Measurements from ENCODE around the gene CADM2.
A peak's percentile ranks its signal among the peaks of the same experiment; 100 is the strongest.

CADM2 gene

GRCh38 chr3:85584779-85585356, 626.1 kb downstream of the CADM2 start:
- no peak for DNase-seq (ENCODE audit: low read depth)
- no peak for TF ChIP-seq CTCF (conservative IDR thresholded peaks at IDR 0.05; ENCODE audit: low read depth, low read length)
- H3K4me3 ChIP-seq (ENCODE audit: low read length), result no peak overlapping the region

- DNase-seq (ENCODE audit: low read depth), result no peak
- no peak overlapping the region for H3K4me3 ChIP-seq (ENCODE audit: low read length)
- no peak for TF ChIP-seq CTCF (conservative IDR thresholded peaks at IDR 0.05; ENCODE audit: low read depth, low read length)
Observed at GRCh38 chr3:85586018-85586417, 627.2 kb downstream of the CADM2 start.

- DNase-seq (ENCODE audit: low read depth), result no peak
- TF ChIP-seq CTCF (conservative IDR thresholded peaks at IDR 0.05; ENCODE audit: low read depth, low read length), result no peak
- H3K4me3 ChIP-seq (ENCODE audit: low read length), result no peak overlapping the region
Observed at GRCh38 chr3:85589145-85589544, 630.4 kb downstream of the CADM2 start.

- no peak overlapping the region for H3K4me3 ChIP-seq (ENCODE audit: low read length)
- DNase-seq (ENCODE audit: low read depth), result no peak
- no peak for TF ChIP-seq CTCF (conservative IDR thresholded peaks at IDR 0.05; ENCODE audit: low read depth, low read length)
Observed at GRCh38 chr3:85591451-85591850, 632.7 kb downstream of the CADM2 start.

- no peak overlapping the region for H3K4me3 ChIP-seq (ENCODE audit: low read length)
- TF ChIP-seq CTCF (conservative IDR thresholded peaks at IDR 0.05; ENCODE audit: low read depth, low read length), result no peak
- DNase-seq (ENCODE audit: low read depth), result no peak
Observed at GRCh38 chr3:85592256-85592655, 633.5 kb downstream of the CADM2 start.

- TF ChIP-seq CTCF (conservative IDR thresholded peaks at IDR 0.05; ENCODE audit: low read depth, low read length), result no peak
- no peak overlapping the region for H3K4me3 ChIP-seq (ENCODE audit: low read length)
- DNase-seq (ENCODE audit: low read depth), result peak; percentile 34
Observed at GRCh38 chr3:85594676-85595075, 635.9 kb downstream of the CADM2 start.

GRCh38 chr3:85603378-85603777, 644.6 kb downstream of the CADM2 start:
- no peak for TF ChIP-seq CTCF (conservative IDR thresholded peaks at IDR 0.05; ENCODE audit: low read depth, low read length)
- DNase-seq (ENCODE audit: low read depth), result peak; percentile 15
- no peak overlapping the region for H3K4me3 ChIP-seq (ENCODE audit: low read length)
